ENCODE results near the gene C1D.

The C1D gene

GRCh38 chr2:68059784-68060525 is 2.8 kb downstream of the C1D start:
- in situ Hi-C loops (cut with HindIII; ENCODE audit: low sequenced_read_pairs): no loop called here

GRCh38 chr2:68057658-68058396 is 5.0 kb downstream of the C1D start:
- in situ Hi-C loops (cut with HindIII; ENCODE audit: low sequenced_read_pairs): no loop called here

- in situ Hi-C loops (cut with HindIII; ENCODE audit: low sequenced_read_pairs): no loop called here
These were observed 9.9 kb downstream of the C1D start for GRCh38 chr2:68052717-68053422.

GRCh38 chr2:68050353-68050752 is 12.5 kb downstream of the C1D start:
- in situ Hi-C loops (cut with HindIII; ENCODE audit: low sequenced_read_pairs): no loop called here

- in situ Hi-C loops (cut with HindIII; ENCODE audit: low sequenced_read_pairs): loop anchor here (25.0 kb wide), 1 partner anchor 1609 kb away; the partner anchor contains the start of gene MEIS1
These were observed 16.1 kb downstream of the C1D start for GRCh38 chr2:68046642-68047240.

GRCh38 chr2:68046224-68046623 is 16.6 kb downstream of the C1D start:
- in situ Hi-C loops (cut with HindIII; ENCODE audit: low sequenced_read_pairs): loop anchor here (25.0 kb wide), 1 partner anchor 1609 kb away; the partner anchor contains the start of gene MEIS1

GRCh38 chr2:68045342-68045741 is 17.5 kb downstream of the C1D start:
- in situ Hi-C loops (cut with HindIII; ENCODE audit: low sequenced_read_pairs): loop anchor here (25.0 kb wide), 1 partner anchor 1608 kb away; the partner anchor contains the start of gene MEIS1

GRCh38 chr2:68044099-68044498 is 18.7 kb downstream of the C1D start:
- in situ Hi-C loops (cut with HindIII; ENCODE audit: low sequenced_read_pairs): loop anchor here (25.0 kb wide), 1 partner anchor 1607 kb away; the partner anchor contains the start of gene MEIS1

- in situ Hi-C loops (cut with HindIII; ENCODE audit: low sequenced_read_pairs): loop anchor here (25.0 kb wide), 1 partner anchor 1606 kb away; the partner anchor contains the start of gene MEIS1
These were observed 19.1 kb downstream of the C1D start for GRCh38 chr2:68043695-68044094.

- in situ Hi-C loops (cut with HindIII; ENCODE audit: low sequenced_read_pairs): loop anchor here (25.0 kb wide), 1 partner anchor 1606 kb away; the partner anchor contains the start of gene MEIS1
These were observed 19.8 kb downstream of the C1D start for GRCh38 chr2:68043032-68043431.

- in situ Hi-C loops (cut with HindIII; ENCODE audit: low sequenced_read_pairs): loop anchor here (25.0 kb wide), 1 partner anchor 1604 kb away; the partner anchor contains the start of gene MEIS1
These were observed 21.0 kb downstream of the C1D start for GRCh38 chr2:68041704-68042245.

- in situ Hi-C loops (cut with HindIII; ENCODE audit: low sequenced_read_pairs): loop anchor here (25.0 kb wide), 1 partner anchor 1603 kb away; the partner anchor contains the start of gene MEIS1
These were observed 22.7 kb downstream of the C1D start for GRCh38 chr2:68040078-68040477.

GRCh38 chr2:68039317-68039716 is 23.5 kb downstream of the C1D start:
- in situ Hi-C loops (cut with HindIII; ENCODE audit: low sequenced_read_pairs): loop anchor here (25.0 kb wide), 1 partner anchor 1602 kb away; the partner anchor contains the start of gene MEIS1

- in situ Hi-C loops (cut with HindIII; ENCODE audit: low sequenced_read_pairs): loop anchor here (25.0 kb wide), 1 partner anchor 1595 kb away; the partner anchor contains the start of gene MEIS1
These were observed 30.1 kb downstream of the C1D start for GRCh38 chr2:68032702-68033101.

GRCh38 chr2:68031542-68032160 is 31.2 kb downstream of the C1D start:
- in situ Hi-C loops (cut with HindIII; ENCODE audit: low sequenced_read_pairs): loop anchor here (25.0 kb wide), 1 partner anchor 1594 kb away; the partner anchor contains the start of gene MEIS1

GRCh38 chr2:68031043-68031442 is 31.8 kb downstream of the C1D start:
- in situ Hi-C loops (cut with HindIII; ENCODE audit: low sequenced_read_pairs): loop anchor here (25.0 kb wide), 1 partner anchor 1594 kb away; the partner anchor contains the start of gene MEIS1

- in situ Hi-C loops (cut with HindIII; ENCODE audit: low sequenced_read_pairs): loop anchor here (25.0 kb wide), 1 partner anchor 1593 kb away; the partner anchor contains the start of gene MEIS1
These were observed 32.3 kb downstream of the C1D start for GRCh38 chr2:68030529-68030928.

GRCh38 chr2:68027959-68028358 is 34.8 kb downstream of the C1D start:
- in situ Hi-C loops (cut with HindIII; ENCODE audit: low sequenced_read_pairs): loop anchor here (25.0 kb wide), 1 partner anchor 1591 kb away; the partner anchor contains the start of gene MEIS1

GRCh38 chr2:68024450-68024849 is 38.4 kb downstream of the C1D start:
- in situ Hi-C loops (cut with HindIII; ENCODE audit: low sequenced_read_pairs): no loop called here

Measured in endothelial cell of hepatic sinusoid (primary cell).